Prostate gland (tissue), 2 donors: Measurements from ENCODE around the gene PSD2.

Experiments used
- CTCF ChIP-seq, 4 experiments: fragments of 200-600 bp in 2 of 4; fragments of 450-650 bp in 2 of 4; sonication (generic) in 2 of 4; IDR thresholded peaks; 1 replicate in 3 of 4; 2 replicates in 1 of 4; pipeline ENCODE4 v1.5.1; 2016 to 2019; ENCODE audit warnings: antibody characterized with exemption in 4 of 4, mild to moderate bottlenecking in 2 of 4, moderate library complexity in 2 of 4
- POLR2A ChIP-seq: fragments of 450-650 bp; IDR thresholded peaks from one replicate; pipeline ENCODE4 v1.6.1; 2016; ENCODE audit warnings: antibody characterized with exemption, mild to moderate bottlenecking
- POLR2AphosphoS5 ChIP-seq: sonication (generic); formaldehyde crosslinking; IDR thresholded peaks from one replicate; pipeline ENCODE4 v1.6.1; 2017; ENCODE audit warnings: antibody characterized with exemption

DNA sequence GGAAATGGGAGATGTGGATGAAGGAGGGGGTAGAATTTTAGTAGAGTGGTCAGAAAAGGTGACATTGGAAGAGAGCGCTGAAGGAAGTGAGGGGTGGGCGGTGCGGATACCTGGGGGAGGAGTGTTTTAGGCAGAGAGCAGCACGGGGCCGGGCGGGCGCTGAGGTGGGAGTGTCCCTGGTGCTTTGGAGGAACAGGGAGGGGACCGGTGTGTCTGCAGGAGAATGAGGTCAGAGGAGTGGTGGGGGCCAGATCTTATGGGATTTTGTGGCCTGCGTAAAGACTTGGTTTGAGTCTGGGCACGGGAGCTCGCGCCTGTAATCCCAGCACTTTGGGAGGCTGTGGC is 5.8 kb upstream of the PSD2 start:
- TF ChIP-seq CTCF (IDR thresholded peaks at IDR 0.05) (no peak), POLR2A (no peak), POLR2AphosphoS5 (no peak)
